ENCODE results near the gene GPR148.

Gene GPR148

GRCh38 chr2:130728549-130729316 is at the start of gene GPR148:
Gene GPR148, plus strand, starts transcription at chr2:130729070. Its CDS starts 82 bp downstream, at chr2:130729152.
- TF ChIP-seq, protein P1, sequence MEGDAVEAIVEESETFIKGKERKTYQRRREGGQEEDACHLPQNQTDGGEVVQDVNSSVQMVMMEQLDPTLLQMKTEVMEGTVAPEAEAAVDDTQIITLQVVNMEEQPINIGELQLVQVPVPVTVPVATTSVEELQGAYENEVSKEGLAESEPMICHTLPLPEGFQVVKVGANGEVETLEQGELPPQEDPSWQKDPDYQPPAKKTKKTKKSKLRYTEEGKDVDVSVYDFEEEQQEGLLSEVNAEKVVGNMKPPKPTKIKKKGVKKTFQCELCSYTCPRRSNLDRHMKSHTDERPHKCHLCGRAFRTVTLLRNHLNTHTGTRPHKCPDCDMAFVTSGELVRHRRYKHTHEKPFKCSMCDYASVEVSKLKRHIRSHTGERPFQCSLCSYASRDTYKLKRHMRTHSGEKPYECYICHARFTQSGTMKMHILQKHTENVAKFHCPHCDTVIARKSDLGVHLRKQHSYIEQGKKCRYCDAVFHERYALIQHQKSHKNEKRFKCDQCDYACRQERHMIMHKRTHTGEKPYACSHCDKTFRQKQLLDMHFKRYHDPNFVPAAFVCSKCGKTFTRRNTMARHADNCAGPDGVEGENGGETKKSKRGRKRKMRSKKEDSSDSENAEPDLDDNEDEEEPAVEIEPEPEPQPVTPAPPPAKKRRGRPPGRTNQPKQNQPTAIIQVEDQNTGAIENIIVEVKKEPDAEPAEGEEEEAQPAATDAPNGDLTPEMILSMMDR (IDR thresholded peaks at IDR 0.05) = no peak

GRCh38 chr2:130720036-130720435 is 8.8 kb upstream of the GPR148 start:
- TF ChIP-seq, protein P1 (IDR thresholded peaks at IDR 0.05) = no peak

- TF ChIP-seq, protein P1 (IDR thresholded peaks at IDR 0.05) = no peak
Observed at GRCh38 chr2:130720528-130720927, 8.3 kb upstream of the GPR148 start.

- TF ChIP-seq, protein P1 (IDR thresholded peaks at IDR 0.05) = no peak
Observed at GRCh38 chr2:130724455-130724854, 4.4 kb upstream of the GPR148 start.

DNA sequence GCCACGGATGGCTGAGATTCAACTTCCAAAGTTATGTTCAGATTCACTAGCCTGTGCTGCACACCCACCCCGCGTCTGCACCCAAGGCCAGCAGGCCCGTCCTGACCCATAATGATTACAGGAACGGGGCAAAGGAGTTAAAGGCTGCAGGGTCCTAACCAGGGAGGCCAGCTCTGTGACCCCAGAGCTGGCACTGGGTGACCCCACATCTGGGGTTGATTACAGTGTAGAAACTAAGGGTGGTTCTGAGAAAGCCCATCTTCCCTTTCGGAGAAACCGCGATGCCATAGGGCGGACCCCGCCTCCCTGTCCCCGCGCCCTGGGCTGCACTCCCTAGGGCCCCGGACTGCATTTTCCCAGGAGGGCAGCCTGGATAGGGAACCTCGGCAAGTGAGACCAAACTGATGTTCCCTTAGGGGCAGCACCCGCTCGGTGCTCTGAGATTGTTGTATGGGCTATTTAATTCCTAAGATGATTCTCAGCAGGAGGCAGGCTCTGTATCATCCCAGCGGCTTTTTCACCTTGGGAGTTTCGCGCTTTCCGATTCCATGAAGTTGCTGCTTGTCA is 2.2 kb upstream of the GPR148 start:
- TF ChIP-seq, protein P1 (IDR thresholded peaks at IDR 0.05) = no peak

DNA sequence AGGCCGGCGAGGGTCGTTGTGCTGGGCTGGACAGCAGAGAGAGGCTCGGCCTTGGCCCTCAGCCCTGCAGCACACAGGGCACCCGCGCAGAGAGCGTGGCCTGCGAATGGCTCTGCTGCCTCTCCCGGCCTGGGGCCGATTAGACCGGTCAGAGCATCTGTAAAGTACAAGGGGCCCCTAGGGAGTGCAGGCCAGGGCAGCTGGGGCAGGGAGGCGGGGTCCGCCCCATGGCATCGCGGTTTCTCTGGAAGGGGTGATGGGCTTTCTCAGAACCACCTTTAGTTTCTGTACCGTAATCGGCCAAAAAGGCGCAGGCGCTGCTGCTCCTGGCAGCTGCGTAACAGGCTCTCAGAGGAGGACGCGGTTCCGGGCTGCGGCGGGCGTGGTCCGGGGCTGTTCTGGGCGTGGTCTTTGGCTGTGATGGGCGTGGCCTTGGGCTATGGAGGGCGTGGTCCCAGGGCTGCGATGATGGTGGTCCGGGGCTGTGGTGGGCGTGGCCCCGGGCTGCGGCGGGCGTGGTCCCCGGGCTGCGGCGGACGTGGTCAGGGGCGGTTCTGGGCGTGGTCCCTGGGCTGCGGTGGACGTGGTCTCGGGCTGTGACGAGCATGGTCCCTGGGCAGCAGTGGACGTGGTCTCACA is 1.5 kb upstream of the GPR148 start:
- TF ChIP-seq, protein P1 (IDR thresholded peaks at IDR 0.05) = no peak

DNA sequence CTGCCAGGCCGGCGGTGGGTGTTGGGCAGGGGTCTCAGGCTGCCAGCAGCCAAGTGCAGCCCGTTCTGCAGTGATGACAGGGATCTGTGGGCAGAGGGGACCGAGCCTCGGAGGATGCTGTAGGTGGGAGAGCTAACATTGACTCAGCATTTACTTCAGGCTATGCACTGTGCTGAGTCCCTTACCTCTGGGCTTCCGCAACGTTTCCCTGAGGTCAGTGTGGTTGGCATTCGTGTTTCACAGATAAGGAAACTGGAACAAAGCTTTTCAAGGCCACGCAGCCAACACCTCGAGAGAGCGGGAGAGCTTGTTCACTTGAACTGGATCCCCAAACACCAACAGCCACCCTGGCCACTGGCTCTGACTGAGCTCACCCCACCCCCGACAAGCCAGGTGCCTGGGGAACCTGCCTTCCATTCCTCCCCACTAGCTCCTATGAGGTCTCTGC is 839 bp upstream of the GPR148 start:
- TF ChIP-seq, protein P1 (IDR thresholded peaks at IDR 0.05) = no peak
